WTC11 (cell line): ENCODE measurements around the gene FGFR1OP2. TPM values are rescaled to one million over a fixed set of nuclear protein-coding genes. Genes with fewer than 3 reads are reported as not detected.

Source experiments
- ATAC-seq: fragments of 200-7000 bp; cut with Tn5 transposase; 2 replicates; pipeline ENCODE4 v1.10.0; 2021; ENCODE audit warnings: mild to moderate bottlenecking, moderate library complexity
- CTCF ChIA-PET: fragments of 300-600 bp; sonication (Branson Sonifier 250); formaldehyde crosslinking; loops from one replicate; lab custom pipeline; 2021; ENCODE audit warnings: antibody characterized with exemption; lab: Charles Lee
- POLR2A ChIA-PET: fragments of 350-600 bp; sonication (Branson Sonifier 250); formaldehyde crosslinking; loops from one replicate; lab custom pipeline; 2021; ENCODE audit warnings: antibody characterized with exemption; lab: Charles Lee
- DNase-seq: peaks from one replicate; pipeline ENCODE4 v3.0.0; 2021; ENCODE audit warnings: low spot score
- H3K27ac Mint-ChIP-seq: 2 replicates; pipeline ENCODE4 v1.8.0; 2021; ENCODE audit warnings: mixed read lengths
- H3K27me3 Mint-ChIP-seq: 2 replicates; pipeline ENCODE4 v1.8.0; 2021; ENCODE audit warnings: low read depth, mild to moderate bottlenecking, moderate library complexity, mixed read lengths
- H3K36me3 Mint-ChIP-seq: 2 replicates; pipeline ENCODE4 v1.8.0; 2021; ENCODE audit warnings: mixed read lengths
- H3K4me1 Mint-ChIP-seq: 2 replicates; pipeline ENCODE4 v1.8.0; 2022; ENCODE audit warnings: mixed read lengths
- H3K4me3 Mint-ChIP-seq: 2 replicates; pipeline ENCODE4 v1.8.0; 2021; ENCODE audit warnings: mild to moderate bottlenecking, moderate library complexity, mixed read lengths
- H3K9me3 Mint-ChIP-seq: 2 replicates; pipeline ENCODE4 v1.8.0; 2021; ENCODE audit warnings: mixed read lengths
- ATF2 ChIP-seq: sonication (generic); formaldehyde crosslinking; IDR thresholded peaks from 2 replicates; pipeline ENCODE4 v1.8.1; 2022; ENCODE audit warnings: low read depth, missing genetic modification reagents, borderline replicate concordance
- E2F1 ChIP-seq: sonication (generic); formaldehyde crosslinking; IDR thresholded peaks from 2 replicates; pipeline ENCODE4 v1.8.0; 2022; ENCODE audit warnings: mild to moderate bottlenecking, missing genetic modification reagents
- ELF4 ChIP-seq: sonication (generic); formaldehyde crosslinking; IDR thresholded peaks from 2 replicates; pipeline ENCODE4 v1.8.1; 2022; ENCODE audit warnings: low read depth, mild to moderate bottlenecking, moderate library complexity, missing genetic modification reagents
- ESRRA ChIP-seq: sonication (generic); formaldehyde crosslinking; IDR thresholded peaks from 2 replicates; pipeline ENCODE4 v1.8.1; 2022; ENCODE audit warnings: mild to moderate bottlenecking, missing genetic modification reagents, borderline replicate concordance
- ETV6 ChIP-seq: sonication (generic); formaldehyde crosslinking; IDR thresholded peaks from 2 replicates; pipeline ENCODE4 v1.8.1; 2022; ENCODE audit warnings: mild to moderate bottlenecking, missing genetic modification reagents
- FOXK1 ChIP-seq: sonication (generic); formaldehyde crosslinking; IDR thresholded peaks from 2 replicates; pipeline ENCODE4 v1.8.0; 2022; ENCODE audit warnings: mild to moderate bottlenecking, moderate library complexity, missing genetic modification reagents
- FOXP1 ChIP-seq: sonication (generic); formaldehyde crosslinking; IDR thresholded peaks from 2 replicates; pipeline ENCODE4 v1.8.0; 2022; ENCODE audit warnings: missing genetic modification reagents, mild to moderate bottlenecking, moderate library complexity, borderline replicate concordance
- IRF2 ChIP-seq: sonication (generic); formaldehyde crosslinking; IDR thresholded peaks from 2 replicates; pipeline ENCODE4 v1.8.0; 2022; ENCODE audit warnings: low read depth, missing genetic modification reagents, borderline replicate concordance
- KAT7 ChIP-seq: sonication (generic); formaldehyde crosslinking; IDR thresholded peaks from 2 replicates; pipeline ENCODE4 v1.8.1; 2023; ENCODE audit warnings: missing genetic modification reagents, mild to moderate bottlenecking, borderline replicate concordance
- MAX ChIP-seq: sonication (generic); formaldehyde crosslinking; IDR thresholded peaks from 2 replicates; pipeline ENCODE4 v1.8.0; 2022; ENCODE audit warnings: mild to moderate bottlenecking, missing genetic modification reagents
- MLX ChIP-seq: sonication (generic); formaldehyde crosslinking; IDR thresholded peaks from 2 replicates; pipeline ENCODE4 v1.8.1; 2023; ENCODE audit warnings: mild to moderate bottlenecking, missing genetic modification reagents, moderate library complexity
- PRRX2 ChIP-seq: fragments of 250-450 bp; sonication (Bioruptor Pico); IDR thresholded peaks from 2 replicates; pipeline ENCODE4 v1.8.0; 2021; ENCODE audit warnings: mild to moderate bottlenecking
- RELA ChIP-seq: sonication (generic); formaldehyde crosslinking; IDR thresholded peaks from 2 replicates; pipeline ENCODE4 v1.8.1; 2022; ENCODE audit warnings: missing genetic modification reagents, mild to moderate bottlenecking, borderline replicate concordance
- TCF7 ChIP-seq: sonication (generic); formaldehyde crosslinking; IDR thresholded peaks from 2 replicates; pipeline ENCODE4 v1.8.0; 2022; ENCODE audit warnings: mild to moderate bottlenecking, low read depth, missing genetic modification reagents, moderate library complexity
- ZNF219 ChIP-seq: sonication (generic); formaldehyde crosslinking; IDR thresholded peaks from 2 replicates; pipeline ENCODE4 v1.8.0; 2023; ENCODE audit warnings: missing genetic modification reagents, mild to moderate bottlenecking, borderline replicate concordance
- ZNF317 ChIP-seq: sonication (generic); formaldehyde crosslinking; IDR thresholded peaks from 2 replicates; pipeline ENCODE4 v1.8.1; 2023; ENCODE audit warnings: low read depth, mild to moderate bottlenecking, moderate library complexity, missing genetic modification reagents, borderline replicate concordance
- ZSCAN18 ChIP-seq: fragments of 250-450 bp; sonication (Bioruptor Pico); IDR thresholded peaks from 2 replicates; pipeline ENCODE4 v2.1.2; 2022; ENCODE audit warnings: mild to moderate bottlenecking, moderate library complexity
- total RNA-seq: library from RNA; stranded (reverse); gene quantifications from 3 replicates; pipeline ENCODE4 v1.2.3, GENCODE V29; 2021
- TF ChIP-seq, protein P1 (sequence below): sonication (generic); formaldehyde crosslinking; IDR thresholded peaks from 2 replicates; pipeline ENCODE4 v1.8.1; 2023; ENCODE audit warnings: mild to moderate bottlenecking, missing genetic modification reagents, borderline replicate concordance
- TF ChIP-seq, protein P2 (sequence below): sonication (generic); formaldehyde crosslinking; IDR thresholded peaks from 2 replicates; pipeline ENCODE4 v1.8.1; 2022; ENCODE audit warnings: missing genetic modification reagents, borderline replicate concordance
- TF ChIP-seq, protein P3 (sequence below): fragments of 250-450 bp; sonication (Bioruptor Pico); IDR thresholded peaks from 2 replicates; pipeline ENCODE4 v1.8.0; 2021; ENCODE audit warnings: mild to moderate bottlenecking

Gene FGFR1OP2
- total RNA-seq, 1 experiment from 2014 or later: 28.9 TPM

DNA sequence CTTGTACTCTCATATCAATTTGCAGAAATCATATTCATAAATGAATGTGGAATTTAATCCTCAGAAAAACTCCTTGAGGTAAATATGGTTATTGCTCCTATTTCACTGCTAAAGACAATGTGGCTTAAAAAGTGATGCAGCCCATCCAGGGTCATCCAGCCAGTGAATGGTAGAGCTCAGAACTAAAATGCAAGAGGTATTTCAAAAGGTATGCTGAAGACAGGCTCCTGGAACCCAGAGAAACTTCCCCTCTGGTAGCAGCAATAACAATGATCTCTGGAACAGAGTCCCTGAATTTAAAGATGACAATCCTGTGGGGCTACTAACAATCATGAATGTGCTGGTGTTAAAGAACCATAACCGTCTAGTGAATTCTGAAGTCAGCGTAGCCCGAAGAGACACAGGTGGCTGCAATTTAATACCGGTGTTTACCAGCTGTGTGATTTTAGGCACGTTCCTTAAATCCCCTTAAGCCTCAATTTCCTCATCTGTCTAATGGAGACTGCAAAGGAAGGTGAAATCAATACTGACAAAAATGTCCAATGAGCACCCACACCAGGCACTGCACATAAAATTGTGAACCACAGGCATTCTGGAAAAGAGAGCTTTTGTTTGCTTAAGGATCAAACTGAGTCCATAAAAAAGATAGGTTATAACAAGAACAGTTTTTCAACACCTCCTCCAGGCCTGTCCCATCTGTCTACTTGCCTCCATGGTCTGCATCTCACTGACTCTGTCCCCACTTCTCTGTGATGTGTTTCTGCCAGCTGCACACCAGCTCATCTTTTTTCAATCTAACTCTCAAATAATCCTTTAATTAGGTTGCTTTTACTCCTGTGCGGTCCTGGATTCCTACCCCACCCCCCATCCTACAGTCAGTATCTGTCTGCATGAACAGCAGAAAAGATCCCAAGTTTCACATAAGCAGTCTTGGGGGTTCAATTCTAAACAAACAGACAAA, 65.4 kb downstream of the FGFR1OP2 start:
- DNase-seq (no peak), ATAC-seq (peak; percentile 60; the same call in 1 of the 2 replicates)
- Mint-ChIP-seq H3K27ac (peak overlapping the region; percentile 60; the same call in 1 of the 2 replicates), H3K4me3 (no peak overlapping the region), H3K27me3 (no peaks in the 10 kb centered on the region), H3K9me3 (no peaks in the 10 kb centered on the region), H3K36me3 (peaks cover 20% of the 10 kb centered on the region), H3K4me1 (peaks cover 29% of the 10 kb centered on the region)
- no peak for TF ChIP-seq FOXK1 (CRISPR knock-in tag)
- no peak for TF ChIP-seq ESRRA (CRISPR knock-in tag)
- TF ChIP-seq, protein P1, sequence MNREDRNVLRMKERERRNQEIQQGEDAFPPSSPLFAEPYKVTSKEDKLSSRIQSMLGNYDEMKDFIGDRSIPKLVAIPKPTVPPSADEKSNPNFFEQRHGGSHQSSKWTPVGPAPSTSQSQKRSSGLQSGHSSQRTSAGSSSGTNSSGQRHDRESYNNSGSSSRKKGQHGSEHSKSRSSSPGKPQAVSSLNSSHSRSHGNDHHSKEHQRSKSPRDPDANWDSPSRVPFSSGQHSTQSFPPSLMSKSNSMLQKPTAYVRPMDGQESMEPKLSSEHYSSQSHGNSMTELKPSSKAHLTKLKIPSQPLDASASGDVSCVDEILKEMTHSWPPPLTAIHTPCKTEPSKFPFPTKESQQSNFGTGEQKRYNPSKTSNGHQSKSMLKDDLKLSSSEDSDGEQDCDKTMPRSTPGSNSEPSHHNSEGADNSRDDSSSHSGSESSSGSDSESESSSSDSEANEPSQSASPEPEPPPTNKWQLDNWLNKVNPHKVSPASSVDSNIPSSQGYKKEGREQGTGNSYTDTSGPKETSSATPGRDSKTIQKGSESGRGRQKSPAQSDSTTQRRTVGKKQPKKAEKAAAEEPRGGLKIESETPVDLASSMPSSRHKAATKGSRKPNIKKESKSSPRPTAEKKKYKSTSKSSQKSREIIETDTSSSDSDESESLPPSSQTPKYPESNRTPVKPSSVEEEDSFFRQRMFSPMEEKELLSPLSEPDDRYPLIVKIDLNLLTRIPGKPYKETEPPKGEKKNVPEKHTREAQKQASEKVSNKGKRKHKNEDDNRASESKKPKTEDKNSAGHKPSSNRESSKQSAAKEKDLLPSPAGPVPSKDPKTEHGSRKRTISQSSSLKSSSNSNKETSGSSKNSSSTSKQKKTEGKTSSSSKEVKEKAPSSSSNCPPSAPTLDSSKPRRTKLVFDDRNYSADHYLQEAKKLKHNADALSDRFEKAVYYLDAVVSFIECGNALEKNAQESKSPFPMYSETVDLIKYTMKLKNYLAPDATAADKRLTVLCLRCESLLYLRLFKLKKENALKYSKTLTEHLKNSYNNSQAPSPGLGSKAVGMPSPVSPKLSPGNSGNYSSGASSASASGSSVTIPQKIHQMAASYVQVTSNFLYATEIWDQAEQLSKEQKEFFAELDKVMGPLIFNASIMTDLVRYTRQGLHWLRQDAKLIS (CRISPR knock-in tag): no peak
- TF ChIP-seq IRF2 (CRISPR knock-in tag): no peak
- TF ChIP-seq, protein P2, sequence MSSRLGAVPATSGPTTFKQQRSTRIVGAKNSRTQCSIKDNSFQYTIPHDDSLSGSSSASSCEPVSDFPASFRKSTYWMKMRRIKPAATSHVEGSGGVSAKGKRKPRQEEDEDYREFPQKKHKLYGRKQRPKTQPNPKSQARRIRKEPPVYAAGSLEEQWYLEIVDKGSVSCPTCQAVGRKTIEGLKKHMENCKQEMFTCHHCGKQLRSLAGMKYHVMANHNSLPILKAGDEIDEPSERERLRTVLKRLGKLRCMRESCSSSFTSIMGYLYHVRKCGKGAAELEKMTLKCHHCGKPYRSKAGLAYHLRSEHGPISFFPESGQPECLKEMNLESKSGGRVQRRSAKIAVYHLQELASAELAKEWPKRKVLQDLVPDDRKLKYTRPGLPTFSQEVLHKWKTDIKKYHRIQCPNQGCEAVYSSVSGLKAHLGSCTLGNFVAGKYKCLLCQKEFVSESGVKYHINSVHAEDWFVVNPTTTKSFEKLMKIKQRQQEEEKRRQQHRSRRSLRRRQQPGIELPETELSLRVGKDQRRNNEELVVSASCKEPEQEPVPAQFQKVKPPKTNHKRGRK (CRISPR knock-in tag): no peak
- no peak for TF ChIP-seq ZNF317 (CRISPR knock-in tag)
- no peak for TF ChIP-seq ZNF219 (CRISPR knock-in tag)
- TF ChIP-seq, protein P3, sequence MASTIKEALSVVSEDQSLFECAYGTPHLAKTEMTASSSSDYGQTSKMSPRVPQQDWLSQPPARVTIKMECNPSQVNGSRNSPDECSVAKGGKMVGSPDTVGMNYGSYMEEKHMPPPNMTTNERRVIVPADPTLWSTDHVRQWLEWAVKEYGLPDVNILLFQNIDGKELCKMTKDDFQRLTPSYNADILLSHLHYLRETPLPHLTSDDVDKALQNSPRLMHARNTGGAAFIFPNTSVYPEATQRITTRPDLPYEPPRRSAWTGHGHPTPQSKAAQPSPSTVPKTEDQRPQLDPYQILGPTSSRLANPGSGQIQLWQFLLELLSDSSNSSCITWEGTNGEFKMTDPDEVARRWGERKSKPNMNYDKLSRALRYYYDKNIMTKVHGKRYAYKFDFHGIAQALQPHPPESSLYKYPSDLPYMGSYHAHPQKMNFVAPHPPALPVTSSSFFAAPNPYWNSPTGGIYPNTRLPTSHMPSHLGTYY (CRISPR knock-in tag): no peak
- TF ChIP-seq TCF7: no peak
- TF ChIP-seq MLX (CRISPR knock-in tag): no peak
- no peak for TF ChIP-seq MAX
- ChIA-PET POLR2A (no interaction called here), CTCF (interaction anchor here (1.1 to 2.0 kb wide), 4 partner anchors 10 to 303 kb away, joined by 3 to 11 read pairs (median 7); partner anchors contain the start of gene TM7SF3)

- H3K4me3 Mint-ChIP-seq: no peak overlapping the region
- ChIA-PET CTCF (interaction anchor here (1.3 kb wide), 1 partner anchor 10 kb away, joined by 9 read pairs; no protein-coding TSS in a partner anchor), POLR2A (interaction anchor here (0.7 kb wide), 2 partner anchors 86 to 766 kb away, joined by 4 to 5 read pairs; no protein-coding TSS in a partner anchor)
- DNase-seq (no peak), ATAC-seq (no peak)
- no peaks in the 10 kb centered on the region for H3K27me3 Mint-ChIP-seq
- 0 out of 2 replicates have a peak overlapping the region, but pooled peaks have one; percentile 10 for H3K27ac Mint-ChIP-seq
- H3K36me3 Mint-ChIP-seq: peaks cover 13% of the 10 kb centered on the region
- H3K4me1 Mint-ChIP-seq: peaks cover 35% of the 10 kb centered on the region
- H3K9me3 Mint-ChIP-seq: no peaks in the 10 kb centered on the region
- TF ChIP-seq ELF4 (CRISPR knock-in tag): no peak
- TF ChIP-seq ZNF219 (CRISPR knock-in tag): no peak
- TF ChIP-seq ETV6 (CRISPR knock-in tag): no peak
- TF ChIP-seq RELA (CRISPR knock-in tag): no peak
- TF ChIP-seq ZSCAN18 (CRISPR knock-in tag): no peak
- no peak for TF ChIP-seq PRRX2 (CRISPR knock-in tag)
- no peak for TF ChIP-seq KAT7
- no peak for TF ChIP-seq E2F1 (CRISPR knock-in tag)
- TF ChIP-seq ATF2 (CRISPR knock-in tag): no peak
- no peak for TF ChIP-seq FOXP1 (CRISPR knock-in tag)
These were observed 67.2 kb downstream of the FGFR1OP2 start for GRCh38 chr12:27005495-27005894.
